ENCODE results near the gene CSK.

CSK gene

GRCh38 chr15:74768099-74768770 lies 13.6 kb upstream of the CSK start:
- no peak for TF ChIP-seq EZH2 (optimal IDR thresholded peaks at IDR 0.05; ENCODE audit: low read depth, low read length)
- TF ChIP-seq CTCF (IDR thresholded peaks at IDR 0.05; ENCODE audit: low read length), result no peak
- no peak for TF ChIP-seq EZH2phosphoT487 (IDR thresholded peaks at IDR 0.05; ENCODE audit: low read length)
- 0 out of 2 replicates have a peak overlapping the region, but pooled peaks have one; percentile 28 for H2AFZ ChIP-seq (ENCODE audit: low read length)
- H3K9ac ChIP-seq (ENCODE audit: low read length), result no peak overlapping the region
- DNase-seq, result no peak
- H3K36me3 ChIP-seq (replicated peaks; ENCODE audit: insufficient read depth, low read length), result no peaks in the 10 kb centered on the region
- H4K20me1 ChIP-seq (ENCODE audit: insufficient read depth, low read length), result no peaks in the 10 kb centered on the region
- H3K9me3 ChIP-seq (replicated peaks; ENCODE audit: insufficient read depth, low read length), result no peaks in the 10 kb centered on the region
- H3K4me3 ChIP-seq (ENCODE audit: low read length), result no peak overlapping the region
- peaks cover 17% of the 10 kb centered on the region for H3K4me1 ChIP-seq (ENCODE audit: low read length)
- H3K27ac ChIP-seq (ENCODE audit: low read length), result no peak overlapping the region
- H3F3A ChIP-seq (ENCODE audit: insufficient read depth, low read length), result peaks cover 2% of the 10 kb centered on the region; the same call in 1 of the 2 replicates
- H3K79me2 ChIP-seq (ENCODE audit: low read length), result no peaks in the 10 kb centered on the region
- H3K9me2 ChIP-seq (replicated peaks; ENCODE audit: insufficient read depth, low read length), result no peaks in the 10 kb centered on the region
- H3K27me3 ChIP-seq (replicated peaks; ENCODE audit: insufficient read depth, low read length), result no peaks in the 10 kb centered on the region
- H3K4me2 ChIP-seq (ENCODE audit: low read depth, low read length), result peak overlapping the region; percentile 43; the same call in 1 of the 2 replicates

- Histone ChIP-seq H3K4me2 (ENCODE audit: low read depth, low read length) (peak overlapping the region; percentile 43; the same call in 1 of the 2 replicates), H3K9me3 (replicated peaks; ENCODE audit: insufficient read depth, low read length) (no peaks in the 10 kb centered on the region), H3K4me1 (ENCODE audit: low read length) (peaks cover 23% of the 10 kb centered on the region), H4K20me1 (ENCODE audit: insufficient read depth, low read length) (no peaks in the 10 kb centered on the region), H3K36me3 (replicated peaks; ENCODE audit: insufficient read depth, low read length) (no peaks in the 10 kb centered on the region), H3K27ac (ENCODE audit: low read length) (no peak overlapping the region), H3K9me2 (replicated peaks; ENCODE audit: insufficient read depth, low read length) (no peaks in the 10 kb centered on the region), H3K9ac (ENCODE audit: low read length) (no peak overlapping the region), H3F3A (ENCODE audit: insufficient read depth, low read length) (peaks cover 8% of the 10 kb centered on the region), H3K79me2 (ENCODE audit: low read length) (no peaks in the 10 kb centered on the region), H2AFZ (ENCODE audit: low read length) (peak overlapping the region; percentile 28; the same call in 1 of the 2 replicates), H3K4me3 (ENCODE audit: low read length) (no peak overlapping the region), H3K27me3 (replicated peaks; ENCODE audit: insufficient read depth, low read length) (no peaks in the 10 kb centered on the region)
- TF ChIP-seq EZH2 (optimal IDR thresholded peaks at IDR 0.05; ENCODE audit: low read depth, low read length) (no peak), CTCF (IDR thresholded peaks at IDR 0.05; ENCODE audit: low read length) (peak; percentile 87), EZH2phosphoT487 (IDR thresholded peaks at IDR 0.05; ENCODE audit: low read length) (no peak)
- peak; percentile 47 for DNase-seq
These were observed 13.0 kb upstream of the CSK start for GRCh38 chr15:74768771-74769342.

- Histone ChIP-seq H3K4me1 (ENCODE audit: low read length) (peaks cover 30% of the 10 kb centered on the region), H3K9ac (ENCODE audit: low read length) (no peak overlapping the region), H3K27me3 (replicated peaks; ENCODE audit: insufficient read depth, low read length) (no peaks in the 10 kb centered on the region), H3K9me3 (replicated peaks; ENCODE audit: insufficient read depth, low read length) (no peaks in the 10 kb centered on the region), H4K20me1 (ENCODE audit: insufficient read depth, low read length) (no peaks in the 10 kb centered on the region), H3K4me3 (ENCODE audit: low read length) (no peak overlapping the region), H3F3A (ENCODE audit: insufficient read depth, low read length) (peaks cover 14% of the 10 kb centered on the region), H3K27ac (ENCODE audit: low read length) (no peak overlapping the region), H3K4me2 (ENCODE audit: low read depth, low read length) (no peak overlapping the region), H2AFZ (ENCODE audit: low read length) (no peak overlapping the region), H3K36me3 (replicated peaks; ENCODE audit: insufficient read depth, low read length) (no peaks in the 10 kb centered on the region), H3K9me2 (replicated peaks; ENCODE audit: insufficient read depth, low read length) (no peaks in the 10 kb centered on the region), H3K79me2 (ENCODE audit: low read length) (no peaks in the 10 kb centered on the region)
- no peak for DNase-seq
- no peak for TF ChIP-seq EZH2phosphoT487 (IDR thresholded peaks at IDR 0.05; ENCODE audit: low read length)
- no peak for TF ChIP-seq CTCF (IDR thresholded peaks at IDR 0.05; ENCODE audit: low read length)
- no peak for TF ChIP-seq EZH2 (optimal IDR thresholded peaks at IDR 0.05; ENCODE audit: low read depth, low read length)
These were observed 12.3 kb upstream of the CSK start for GRCh38 chr15:74769463-74770025.
